ENCODE measurements around the gene ABCA2. TPM values are rescaled to one million over a fixed set of nuclear protein-coding genes. Genes with fewer than 3 reads are reported as not detected.

Gene ABCA2
- total RNA-seq, 1 donor from 2014 or later, result 26.4 TPM

DNA sequence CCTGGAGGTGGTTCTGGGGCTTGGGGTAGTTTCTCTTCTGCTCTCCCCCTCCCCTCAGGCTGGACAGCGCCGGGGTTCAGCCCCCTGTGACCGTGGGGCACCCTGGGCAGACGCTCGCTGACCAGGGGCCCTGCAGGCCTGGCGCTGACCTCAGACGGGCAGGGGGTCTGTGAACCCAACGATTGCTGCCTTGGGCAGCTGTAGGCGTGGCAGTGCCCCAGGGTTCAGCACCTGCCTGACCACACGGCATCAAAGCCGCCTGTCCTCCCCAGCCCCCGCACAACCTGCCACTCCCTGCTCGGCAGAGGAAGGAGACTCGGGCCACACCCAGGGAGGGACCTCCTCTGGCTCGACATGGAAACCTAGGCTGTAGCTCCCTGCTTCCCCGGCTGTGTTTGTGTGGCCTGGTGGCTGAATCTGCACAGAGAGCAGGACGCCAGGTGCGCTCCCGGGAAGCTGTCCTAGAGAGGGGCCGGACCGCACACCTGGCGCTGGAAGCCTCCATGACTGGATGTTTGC is 63.8 kb downstream of the ABCA2 start:
- no peak for DNase-seq (ENCODE audit: low spot score, unreplicated experiment)
- H3K4me3 Mint-ChIP-seq (ENCODE audit: low read depth), result no peak overlapping the region
- no peaks in the 10 kb centered on the region for H3K9me3 Mint-ChIP-seq (ENCODE audit: low read depth)
- no peak overlapping the region for H3K27ac Mint-ChIP-seq
- no peaks in the 10 kb centered on the region for H3K36me3 Mint-ChIP-seq (ENCODE audit: insufficient read depth)
- TF ChIP-seq, protein P1, sequence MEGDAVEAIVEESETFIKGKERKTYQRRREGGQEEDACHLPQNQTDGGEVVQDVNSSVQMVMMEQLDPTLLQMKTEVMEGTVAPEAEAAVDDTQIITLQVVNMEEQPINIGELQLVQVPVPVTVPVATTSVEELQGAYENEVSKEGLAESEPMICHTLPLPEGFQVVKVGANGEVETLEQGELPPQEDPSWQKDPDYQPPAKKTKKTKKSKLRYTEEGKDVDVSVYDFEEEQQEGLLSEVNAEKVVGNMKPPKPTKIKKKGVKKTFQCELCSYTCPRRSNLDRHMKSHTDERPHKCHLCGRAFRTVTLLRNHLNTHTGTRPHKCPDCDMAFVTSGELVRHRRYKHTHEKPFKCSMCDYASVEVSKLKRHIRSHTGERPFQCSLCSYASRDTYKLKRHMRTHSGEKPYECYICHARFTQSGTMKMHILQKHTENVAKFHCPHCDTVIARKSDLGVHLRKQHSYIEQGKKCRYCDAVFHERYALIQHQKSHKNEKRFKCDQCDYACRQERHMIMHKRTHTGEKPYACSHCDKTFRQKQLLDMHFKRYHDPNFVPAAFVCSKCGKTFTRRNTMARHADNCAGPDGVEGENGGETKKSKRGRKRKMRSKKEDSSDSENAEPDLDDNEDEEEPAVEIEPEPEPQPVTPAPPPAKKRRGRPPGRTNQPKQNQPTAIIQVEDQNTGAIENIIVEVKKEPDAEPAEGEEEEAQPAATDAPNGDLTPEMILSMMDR (IDR thresholded peaks at IDR 0.05; ENCODE audit: unreplicated experiment), result no peak
- peaks cover 12% of the 10 kb centered on the region for H3K27me3 Mint-ChIP-seq
- H3K4me1 Mint-ChIP-seq (ENCODE audit: low read depth), result peaks cover 3% of the 10 kb centered on the region

DNA sequence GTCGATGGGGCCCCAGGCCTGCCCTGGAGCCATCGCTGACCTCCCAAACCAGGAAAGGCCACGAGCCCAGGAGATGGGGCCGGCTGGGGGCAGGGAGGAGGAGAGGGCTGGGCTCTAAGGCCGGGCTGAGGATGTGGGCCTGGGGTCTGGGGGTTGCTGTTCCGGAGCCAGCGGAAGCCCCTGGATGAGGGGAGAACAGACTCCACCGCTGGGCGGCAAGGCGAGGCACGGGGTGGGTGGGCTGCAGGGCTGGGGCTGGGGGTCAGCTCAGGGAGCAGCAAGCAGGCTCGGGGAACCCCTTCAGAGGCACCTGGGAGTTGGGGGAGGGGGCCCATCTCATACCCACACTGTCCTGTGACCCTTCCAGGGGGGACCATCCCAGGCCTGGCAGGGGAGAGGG is 64.3 kb downstream of the ABCA2 start:
- no peak for DNase-seq (ENCODE audit: low spot score, unreplicated experiment)
- Mint-ChIP-seq H3K4me1 (ENCODE audit: low read depth) (peaks cover 3% of the 10 kb centered on the region), H3K27ac (no peak overlapping the region), H3K36me3 (ENCODE audit: insufficient read depth) (no peaks in the 10 kb centered on the region), H3K27me3 (peaks cover 12% of the 10 kb centered on the region), H3K9me3 (ENCODE audit: low read depth) (no peaks in the 10 kb centered on the region), H3K4me3 (ENCODE audit: low read depth) (no peak overlapping the region)
- TF ChIP-seq, protein P1 (IDR thresholded peaks at IDR 0.05; ENCODE audit: unreplicated experiment), result no peak

DNA sequence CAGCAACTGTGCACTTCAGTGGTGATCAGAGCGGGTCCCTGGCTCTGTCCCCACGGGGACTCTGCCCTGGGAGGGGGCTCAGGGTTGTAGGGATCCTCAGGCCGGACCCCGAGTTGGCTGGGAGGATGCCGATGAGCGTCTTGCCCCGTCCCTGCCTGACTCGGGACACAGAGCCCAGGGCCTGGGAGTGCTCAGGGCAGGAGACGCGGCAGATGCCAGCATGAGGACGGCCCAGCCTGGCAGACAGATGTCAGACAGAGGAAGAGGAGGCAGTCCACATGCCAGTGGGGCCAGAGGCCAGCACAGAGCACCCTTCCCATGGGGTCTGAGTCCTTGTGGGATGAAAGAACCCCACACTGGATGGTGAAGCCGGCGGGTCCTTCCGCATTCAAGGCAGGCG is 64.7 kb downstream of the ABCA2 start:
- no peaks in the 10 kb centered on the region for H3K36me3 Mint-ChIP-seq (ENCODE audit: insufficient read depth)
- TF ChIP-seq, protein P1 (IDR thresholded peaks at IDR 0.05; ENCODE audit: unreplicated experiment), result no peak
- no peak for DNase-seq (ENCODE audit: low spot score, unreplicated experiment)
- H3K4me1 Mint-ChIP-seq (ENCODE audit: low read depth), result peaks cover 3% of the 10 kb centered on the region
- no peaks in the 10 kb centered on the region for H3K9me3 Mint-ChIP-seq (ENCODE audit: low read depth)
- H3K4me3 Mint-ChIP-seq (ENCODE audit: low read depth), result no peak overlapping the region
- H3K27me3 Mint-ChIP-seq, result peaks cover 12% of the 10 kb centered on the region
- H3K27ac Mint-ChIP-seq, result no peak overlapping the region

DNA sequence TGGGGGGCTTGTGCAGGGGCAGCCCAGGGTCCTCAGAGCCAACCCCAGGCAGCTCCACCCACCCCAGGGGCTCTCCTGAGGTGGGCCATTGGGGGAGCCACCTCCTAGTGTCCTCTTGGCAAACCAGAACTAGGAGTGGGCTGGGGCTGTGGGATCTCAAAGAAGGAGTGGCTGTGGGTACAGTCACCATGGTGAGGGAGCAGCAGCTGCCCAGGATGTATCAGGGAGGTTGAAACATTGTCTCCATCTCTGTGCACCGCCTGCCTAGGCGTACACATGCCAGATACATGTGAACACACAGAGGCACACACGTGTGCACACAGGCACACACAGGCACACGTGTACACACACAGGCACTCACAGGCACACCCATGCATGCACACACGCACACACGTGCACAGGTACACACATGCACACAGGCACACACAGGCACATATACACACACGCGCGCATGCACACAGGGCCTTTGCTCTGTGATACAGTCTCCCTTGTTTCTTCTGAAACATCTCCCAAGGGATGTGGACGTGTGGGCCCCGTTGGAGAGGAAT is 65.3 kb downstream of the ABCA2 start:
- Mint-ChIP-seq H3K4me1 (ENCODE audit: low read depth) (peaks cover 3% of the 10 kb centered on the region), H3K27ac (no peak overlapping the region), H3K36me3 (ENCODE audit: insufficient read depth) (no peaks in the 10 kb centered on the region), H3K27me3 (peaks cover 12% of the 10 kb centered on the region), H3K9me3 (ENCODE audit: low read depth) (no peaks in the 10 kb centered on the region), H3K4me3 (ENCODE audit: low read depth) (no peak overlapping the region)
- no peak for DNase-seq (ENCODE audit: low spot score, unreplicated experiment)
- TF ChIP-seq, protein P1 (IDR thresholded peaks at IDR 0.05; ENCODE audit: unreplicated experiment), result no peak

DNA sequence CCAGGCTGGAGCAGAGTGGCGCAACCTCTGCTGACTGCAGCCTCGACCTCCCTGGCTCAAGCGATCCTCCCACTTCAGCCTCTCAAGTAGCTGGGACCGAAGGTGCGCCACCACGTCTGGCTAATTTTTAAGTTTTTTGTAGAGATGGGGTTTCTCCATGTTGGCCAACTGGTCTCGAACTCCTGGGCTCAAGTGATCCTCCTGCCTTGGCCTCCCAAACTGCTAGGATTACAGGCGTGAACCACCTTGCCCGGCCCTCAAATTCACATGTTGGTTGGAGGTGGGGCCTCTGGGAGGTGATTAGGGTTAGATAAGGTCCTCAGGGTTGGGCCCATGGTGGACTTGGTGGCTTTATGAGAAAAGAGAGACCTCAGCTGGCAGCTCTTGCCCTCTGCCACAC is 65.9 kb downstream of the ABCA2 start:
- DNase-seq (ENCODE audit: low spot score, unreplicated experiment), result no peak
- Mint-ChIP-seq H3K4me3 (ENCODE audit: low read depth) (no peak overlapping the region), H3K27ac (no peak overlapping the region), H3K27me3 (peaks cover 12% of the 10 kb centered on the region), H3K36me3 (ENCODE audit: insufficient read depth) (no peaks in the 10 kb centered on the region), H3K9me3 (ENCODE audit: low read depth) (no peaks in the 10 kb centered on the region), H3K4me1 (ENCODE audit: low read depth) (peaks cover 3% of the 10 kb centered on the region)
- TF ChIP-seq, protein P1 (IDR thresholded peaks at IDR 0.05; ENCODE audit: unreplicated experiment), result no peak
